Nephron (organoid): Measurements from ENCODE around the gene HABP2.

Source experiments
- H3K27ac Mint-ChIP-seq, 3 experiments: 2 replicates each; pipeline ENCODE4 v1.8.0; 2020; ENCODE audit warnings: mixed read lengths in 3 of 3, mild to moderate bottlenecking in 2 of 3, moderate library complexity in 1 of 3
- H3K27me3 Mint-ChIP-seq: 2 replicates; pipeline ENCODE4 v1.8.0; 2021; ENCODE audit warnings: low read depth, mild to moderate bottlenecking, moderate library complexity, mixed read lengths
- H3K36me3 Mint-ChIP-seq: 2 replicates; pipeline ENCODE4 v1.8.0; 2020; ENCODE audit warnings: low read depth, mixed read lengths
- H3K4me1 Mint-ChIP-seq: 2 replicates; pipeline ENCODE4 v1.8.0; 2020; ENCODE audit warnings: mixed read lengths
- H3K4me3 Mint-ChIP-seq, 3 experiments: 2 replicates each; pipeline ENCODE4 v1.8.0; 2020; ENCODE audit warnings: mild to moderate bottlenecking in 3 of 3, mixed read lengths in 3 of 3, moderate library complexity in 2 of 3
- H3K9me3 Mint-ChIP-seq: 2 replicates; pipeline ENCODE4 v1.8.0; 2020; ENCODE audit warnings: mixed read lengths
- CTCF ChIP-seq, 3 experiments: fragments of 200-600 bp; sonication (generic); IDR thresholded peaks; one replicate each; pipeline ENCODE4 v1.5.0; 2021; ENCODE audit warnings: antibody characterized with exemption in 3 of 3; ENCODE audit not compliant: unreplicated experiment in 3 of 3

HABP2 gene

GRCh38 chr10:113594652-113595051 is 41.8 kb downstream of the HABP2 start:
- Mint-ChIP-seq H3K9me3 (no peaks in the 10 kb centered on the region), H3K36me3 (no peaks in the 10 kb centered on the region), H3K27me3 (peaks cover 36% of the 10 kb centered on the region), H3K27ac (no peak overlapping the region), H3K4me3 (no peak overlapping the region), H3K4me1 (no peaks in the 10 kb centered on the region)
- no peak for TF ChIP-seq CTCF (IDR thresholded peaks at IDR 0.05; ENCODE audit: unreplicated experiment in 3 of 3)

GRCh38 chr10:113600569-113600968 is 47.7 kb downstream of the HABP2 start:
- no peak for TF ChIP-seq CTCF (IDR thresholded peaks at IDR 0.05; ENCODE audit: unreplicated experiment in 3 of 3)
- Mint-ChIP-seq H3K4me1 (no peaks in the 10 kb centered on the region), H3K36me3 (no peaks in the 10 kb centered on the region), H3K9me3 (no peaks in the 10 kb centered on the region), H3K27ac (no peak overlapping the region), H3K4me3 (no peak overlapping the region), H3K27me3 (peaks cover 41% of the 10 kb centered on the region)

- TF ChIP-seq CTCF (IDR thresholded peaks at IDR 0.05; ENCODE audit: unreplicated experiment in 3 of 3) = no peak
- peaks cover 30% of the 10 kb centered on the region for H3K27me3 Mint-ChIP-seq
- H3K9me3 Mint-ChIP-seq = no peaks in the 10 kb centered on the region
- H3K4me3 Mint-ChIP-seq = no peak overlapping the region
- H3K4me1 Mint-ChIP-seq = no peaks in the 10 kb centered on the region
- no peak overlapping the region for H3K27ac Mint-ChIP-seq
- no peaks in the 10 kb centered on the region for H3K36me3 Mint-ChIP-seq
Observed at GRCh38 chr10:113603057-113603777, 50.4 kb downstream of the HABP2 start.

GRCh38 chr10:113604572-113604971 is 51.7 kb downstream of the HABP2 start:
- no peaks in the 10 kb centered on the region for H3K9me3 Mint-ChIP-seq
- no peaks in the 10 kb centered on the region for H3K36me3 Mint-ChIP-seq
- no peak for TF ChIP-seq CTCF (IDR thresholded peaks at IDR 0.05; ENCODE audit: unreplicated experiment in 3 of 3)
- peaks cover 27% of the 10 kb centered on the region for H3K27me3 Mint-ChIP-seq
- no peak overlapping the region for H3K27ac Mint-ChIP-seq
- H3K4me3 Mint-ChIP-seq = no peak overlapping the region
- no peaks in the 10 kb centered on the region for H3K4me1 Mint-ChIP-seq

- Mint-ChIP-seq H3K9me3 (no peaks in the 10 kb centered on the region), H3K27ac (no peak overlapping the region), H3K4me1 (no peaks in the 10 kb centered on the region), H3K36me3 (no peaks in the 10 kb centered on the region), H3K27me3 (peaks cover 21% of the 10 kb centered on the region), H3K4me3 (no peak overlapping the region)
- no peak for TF ChIP-seq CTCF (IDR thresholded peaks at IDR 0.05; ENCODE audit: unreplicated experiment in 3 of 3)
Observed at GRCh38 chr10:113605268-113605978, 52.6 kb downstream of the HABP2 start.
